EH (cell line): ENCODE data around the gene KLHL26.

Experiments
- DNase-seq: peaks from one replicate; pipeline ENCODE4 v3.0.0-alpha.2; 2015; ENCODE audit warnings: low read depth

KLHL26 gene

GRCh38 chr19:18649371-18650020 is 12.7 kb downstream of the KLHL26 start:
- peak; percentile 63 for DNase-seq

GRCh38 chr19:18650021-18650390 is 13.2 kb downstream of the KLHL26 start:
- peak; percentile 72 for DNase-seq

- DNase-seq: peak; percentile 89
These were observed 13.7 kb downstream of the KLHL26 start for GRCh38 chr19:18650468-18651041.

GRCh38 chr19:18651300-18651699 is 14.5 kb downstream of the KLHL26 start:
- no peak for DNase-seq

- no peak for DNase-seq
These were observed 14.9 kb downstream of the KLHL26 start for GRCh38 chr19:18651733-18652132.

- no peak for DNase-seq
These were observed 17.0 kb downstream of the KLHL26 start for GRCh38 chr19:18653853-18654252.

- DNase-seq: no peak
These were observed 17.6 kb downstream of the KLHL26 start for GRCh38 chr19:18654469-18654868.

- no peak for DNase-seq
These were observed 18.5 kb downstream of the KLHL26 start for GRCh38 chr19:18655173-18655844.

- DNase-seq: no peak
These were observed 19.7 kb downstream of the KLHL26 start for GRCh38 chr19:18656337-18657086.

GRCh38 chr19:18657590-18658365 is 20.9 kb downstream of the KLHL26 start:
- DNase-seq: peak; percentile 66

- DNase-seq: no peak
These were observed 21.6 kb downstream of the KLHL26 start for GRCh38 chr19:18658366-18658855.

- peak; percentile 51 for DNase-seq
These were observed 22.6 kb downstream of the KLHL26 start for GRCh38 chr19:18659281-18660050.

- DNase-seq: peak; percentile 76
These were observed 23.5 kb downstream of the KLHL26 start for GRCh38 chr19:18660051-18660910.

GRCh38 chr19:18660939-18661670 is 24.3 kb downstream of the KLHL26 start:
- DNase-seq: no peak

- DNase-seq: peak; percentile 34
These were observed 26.3 kb downstream of the KLHL26 start for GRCh38 chr19:18662972-18663732.

GRCh38 chr19:18663940-18664530 is 27.2 kb downstream of the KLHL26 start:
- no peak for DNase-seq

- no peak for DNase-seq
These were observed 29.0 kb downstream of the KLHL26 start for GRCh38 chr19:18665771-18666202.

GRCh38 chr19:18666317-18666716 is 29.5 kb downstream of the KLHL26 start:
- no peak for DNase-seq
